A172 (cell line): ENCODE measurements around the gene SPO11. TPM values are rescaled to one million over a fixed set of nuclear protein-coding genes. Genes with fewer than 3 reads are reported as not detected.

ENCODE experiments used
- DNase-seq: peaks from one replicate; pipeline ENCODE4 v3.0.0-alpha.2; 2015; ENCODE audit warnings: low spot score
- total RNA-seq: library from RNA; depleted of rRNA; stranded (reverse); fragments of >200 nt; shearing (Covaris generic); gene quantifications from 2 replicates; pipeline ENCODE4 v1.2.3, GENCODE V29; 2014; rRNA removed

Gene SPO11
- total RNA-seq, 1 experiment from 2014 or later: not detected

- no peak for DNase-seq
Observed at GRCh38 chr20:57391439-57392301, 62.1 kb downstream of the SPO11 start.

- no peak for DNase-seq
Observed at GRCh38 chr20:57392512-57393271, 63.1 kb downstream of the SPO11 start.

Other genes starting within 250 kb of the SPO11 start
- 7.8 and 10.2 TPM in 2 replicates for gene BMP7, start 63.2 kb upstream of the SPO11 start, total RNA-seq
- 42.8 and 56.5 TPM in 2 replicates for gene RAE1, start 21.5 kb downstream of the SPO11 start, total RNA-seq
- gene RBM38, start 61.6 kb downstream of the SPO11 start, total RNA-seq: 41.4 and 53.5 TPM in 2 replicates
- gene CTCFL, start 195.3 kb downstream of the SPO11 start, total RNA-seq: not detected in 2 replicates
- gene PCK1, start 231.3 kb downstream of the SPO11 start, total RNA-seq: not detected in 2 replicates